Measurements from ENCODE around the gene TBX4.

Gene TBX4

DNA sequence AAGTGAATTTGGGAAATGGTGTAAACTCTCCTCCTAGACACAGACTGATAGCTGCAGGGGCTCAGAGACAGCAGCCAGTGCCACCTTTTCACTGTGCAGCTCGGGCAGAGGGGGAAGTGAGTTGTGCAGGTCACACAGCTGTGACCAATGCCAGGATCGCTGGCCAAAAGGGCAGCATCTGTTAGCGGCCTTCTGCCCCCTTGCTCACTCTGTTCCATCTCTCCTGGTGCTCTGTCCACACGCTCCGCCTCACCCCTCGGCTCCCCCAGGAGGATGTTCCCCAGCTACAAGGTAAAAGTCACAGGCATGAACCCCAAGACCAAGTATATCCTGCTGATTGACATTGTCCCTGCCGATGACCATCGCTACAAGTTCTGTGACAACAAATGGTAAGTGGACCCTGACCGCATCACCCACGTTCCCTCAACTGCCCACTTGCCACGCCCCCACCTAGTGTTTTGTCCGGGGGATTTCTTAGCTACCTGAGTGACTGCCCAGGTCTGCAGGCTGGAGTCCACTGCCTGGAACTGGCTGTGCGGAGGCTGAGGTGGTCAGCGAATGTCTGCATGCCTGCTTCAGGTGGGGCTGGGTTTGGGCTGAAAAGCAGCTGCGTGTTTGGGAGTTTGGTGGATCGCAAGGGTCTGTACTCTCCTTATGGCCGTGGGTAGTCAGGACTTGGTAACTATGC is 13.5 kb downstream of the TBX4 start:
- no peak for DNase-seq (ENCODE audit: low spot score)

DNA sequence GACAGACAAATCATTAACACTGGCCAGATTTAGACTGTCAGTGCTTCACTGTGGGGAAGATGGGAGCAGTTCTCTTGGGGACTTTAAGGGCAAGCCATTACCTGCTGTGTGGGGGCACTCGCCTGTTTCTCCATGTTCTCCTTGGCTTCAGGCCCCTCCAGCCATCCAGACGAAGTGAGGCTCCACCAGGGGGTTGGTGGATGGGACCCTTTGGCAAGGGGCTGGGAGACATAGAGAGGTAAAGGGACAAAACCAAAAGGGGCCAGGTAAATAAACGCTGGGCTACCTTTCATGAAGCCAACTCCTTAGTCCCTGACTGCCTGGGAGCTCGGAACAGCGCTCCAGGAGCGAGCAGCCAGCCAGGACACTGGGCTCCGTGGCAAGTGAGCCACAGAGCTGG is 14.0 kb downstream of the TBX4 start:
- no peak for DNase-seq (ENCODE audit: low spot score)

DNA sequence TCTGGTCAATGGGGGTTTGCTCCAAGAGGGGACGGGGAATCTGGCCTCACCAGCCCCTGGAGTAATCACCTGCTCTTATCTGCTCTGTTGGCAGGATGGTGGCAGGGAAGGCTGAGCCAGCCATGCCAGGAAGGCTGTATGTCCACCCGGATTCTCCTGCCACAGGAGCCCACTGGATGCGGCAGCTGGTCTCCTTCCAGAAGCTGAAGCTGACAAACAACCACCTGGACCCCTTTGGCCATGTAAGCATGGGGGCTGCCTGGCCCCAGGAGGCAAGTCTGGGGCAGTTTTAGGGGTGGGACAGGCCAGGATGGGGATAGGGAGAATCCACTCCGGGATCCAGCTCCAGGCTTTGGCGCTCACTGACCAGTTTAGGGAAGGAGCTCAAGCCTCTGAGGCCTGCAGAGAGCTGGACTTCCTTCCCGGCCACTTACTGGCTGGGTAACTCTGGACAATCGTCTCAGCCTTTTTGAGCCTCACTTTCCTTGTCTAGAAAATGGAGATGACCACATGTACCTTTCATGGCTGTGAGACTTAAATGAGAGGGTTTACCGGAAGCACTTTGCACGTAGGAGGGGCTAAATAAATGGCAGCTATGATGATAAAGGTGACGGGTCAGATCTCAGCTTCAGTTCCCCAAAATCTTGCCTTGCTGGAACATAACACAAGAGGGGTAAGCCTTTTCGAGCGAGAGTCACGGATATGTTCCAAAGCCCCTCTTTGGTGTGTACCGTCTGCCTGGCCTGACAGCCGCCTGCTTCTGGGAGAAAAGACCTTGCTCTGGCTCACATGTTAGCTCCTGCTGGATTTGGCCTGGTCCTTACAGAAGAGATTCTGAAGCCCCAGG is 15.4 kb downstream of the TBX4 start:
- DNase-seq (ENCODE audit: low spot score) = peak; percentile 95

DNA sequence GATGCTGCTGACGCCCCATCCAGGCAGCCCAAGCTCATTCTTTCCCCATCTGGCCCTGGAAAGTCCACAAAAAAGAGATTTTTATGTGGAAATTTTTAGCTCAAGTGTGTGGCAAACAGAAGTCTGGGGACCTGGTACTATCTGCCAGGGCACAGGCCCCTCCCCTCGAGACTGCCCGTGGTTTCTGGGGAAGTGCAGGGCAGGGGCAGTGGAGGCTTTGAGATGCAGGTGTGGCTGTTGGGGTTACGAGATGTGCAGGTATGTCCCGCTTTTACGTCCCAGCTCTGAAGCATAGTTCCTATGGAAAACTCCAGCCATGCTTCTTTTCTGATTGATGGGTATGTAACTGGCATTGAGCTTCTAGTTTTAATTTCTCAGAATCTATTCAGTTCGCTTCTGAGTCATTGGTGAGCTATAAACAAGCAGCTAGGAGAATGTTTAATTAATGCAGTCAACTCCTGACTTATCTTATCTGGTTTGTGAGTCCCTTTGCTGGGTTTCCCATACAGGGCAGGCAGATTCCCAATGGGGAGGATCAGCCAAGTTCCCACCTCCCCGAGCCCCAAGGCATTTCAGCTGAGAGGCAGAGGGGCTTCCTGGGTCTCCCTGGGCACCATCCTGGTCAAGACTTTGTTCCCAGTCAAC is 16.2 kb downstream of the TBX4 start:
- no peak for DNase-seq (ENCODE audit: low spot score)

DNA sequence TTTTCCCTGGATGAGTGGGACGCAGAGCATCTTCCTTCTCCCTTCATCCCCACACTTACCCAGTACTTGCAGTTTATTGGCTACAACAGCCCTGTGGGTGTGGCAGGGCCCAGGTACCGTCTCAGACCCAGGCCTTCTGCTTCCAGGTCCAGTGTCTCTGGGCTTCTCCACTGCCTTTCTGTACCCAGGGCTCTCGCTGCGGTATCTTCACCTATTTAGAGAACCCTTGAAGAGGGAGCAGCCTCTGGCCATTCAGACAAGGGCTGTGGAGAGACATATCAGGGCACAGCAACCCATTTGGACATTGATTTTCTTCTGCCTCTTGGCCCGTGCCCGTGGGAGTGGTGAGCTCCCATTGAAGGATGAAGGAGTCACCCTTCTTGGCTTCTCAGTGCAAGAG is 17.3 kb downstream of the TBX4 start:
- no peak for DNase-seq (ENCODE audit: low spot score)

DNA sequence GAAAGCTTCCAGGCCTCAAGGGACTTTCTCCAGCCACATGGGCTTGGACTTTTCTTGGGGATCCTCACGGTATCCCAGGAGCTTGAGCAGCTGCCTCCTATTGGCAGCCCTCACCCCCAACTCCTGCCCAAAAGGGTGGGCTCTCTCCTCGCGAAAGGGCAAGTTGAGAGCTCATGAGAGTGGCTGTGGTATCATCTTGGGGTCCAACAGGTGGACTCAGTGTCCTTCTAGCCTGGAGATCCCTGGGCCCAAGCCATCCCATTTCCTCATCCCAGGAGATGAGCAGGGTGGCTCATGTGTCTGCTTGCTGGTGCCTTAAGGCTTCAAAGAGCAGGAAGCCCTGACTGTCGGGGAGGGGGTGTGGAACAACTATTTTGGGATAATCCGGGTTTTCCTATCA is 17.7 kb downstream of the TBX4 start:
- no peak for DNase-seq (ENCODE audit: low spot score)

DNA sequence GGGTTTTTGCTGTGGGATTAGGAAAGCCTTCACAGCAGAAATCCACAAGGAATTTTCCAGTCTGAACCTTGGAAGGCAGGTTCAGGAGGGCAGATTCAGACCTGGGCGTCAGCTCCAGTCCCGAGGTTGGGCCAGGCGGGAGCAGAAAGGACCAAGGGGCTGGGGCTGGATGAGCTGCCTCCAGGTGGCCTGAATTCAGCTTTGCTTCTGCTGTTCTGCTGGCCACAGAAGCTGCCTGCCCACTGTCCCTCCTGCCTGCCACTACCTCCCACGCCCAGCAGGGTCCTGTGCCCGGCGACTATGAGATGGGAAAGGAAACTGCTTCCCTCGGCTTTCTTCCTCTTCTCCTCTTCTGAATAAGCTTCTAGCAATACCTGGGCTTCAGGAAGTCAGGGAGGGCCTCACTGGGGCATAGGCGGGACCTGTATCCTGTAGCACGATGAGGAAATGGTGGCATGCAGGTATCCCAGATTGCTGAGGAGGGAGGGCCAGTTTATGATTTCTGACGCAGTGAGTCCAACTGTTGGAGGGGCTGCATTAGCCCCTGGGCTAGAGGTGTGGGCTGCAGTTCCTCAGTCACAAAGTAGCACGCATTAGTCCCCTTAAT is 18.4 kb downstream of the TBX4 start:
- DNase-seq (ENCODE audit: low spot score) = peak; percentile 81

DNA sequence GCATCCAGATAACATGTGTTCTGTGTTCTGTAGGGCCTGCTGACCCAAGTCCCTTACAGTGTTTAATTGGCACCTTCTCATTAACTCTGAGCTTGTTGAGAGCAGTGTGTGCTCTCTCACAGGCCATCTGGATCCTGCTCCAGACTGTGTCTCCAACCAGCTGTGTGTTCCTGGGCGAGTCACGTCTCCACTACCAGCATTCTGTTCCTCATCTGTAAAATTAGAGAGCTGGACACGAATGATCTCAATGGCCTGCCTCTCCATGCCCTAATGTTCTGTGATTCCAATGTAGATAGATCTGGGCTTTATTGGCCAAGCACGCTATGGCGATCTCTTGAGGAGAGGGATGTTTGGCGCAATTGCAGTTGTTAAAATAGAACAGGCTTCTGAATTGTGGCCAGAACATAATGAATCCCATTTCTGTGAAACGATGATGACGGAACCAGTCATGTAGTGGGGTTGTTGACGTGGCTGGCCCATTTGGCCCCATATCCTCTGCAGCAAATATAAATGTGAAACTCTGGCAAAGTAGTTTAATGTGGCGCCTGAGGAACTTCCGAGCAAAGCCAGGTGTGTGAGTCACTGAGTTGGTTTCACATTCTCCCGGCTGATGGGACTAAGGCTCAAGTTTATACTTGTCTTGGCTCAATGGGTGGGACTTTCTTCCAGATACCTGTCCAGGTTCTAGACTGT is 22.2 kb downstream of the TBX4 start:
- DNase-seq (ENCODE audit: low spot score) = no peak

DNA sequence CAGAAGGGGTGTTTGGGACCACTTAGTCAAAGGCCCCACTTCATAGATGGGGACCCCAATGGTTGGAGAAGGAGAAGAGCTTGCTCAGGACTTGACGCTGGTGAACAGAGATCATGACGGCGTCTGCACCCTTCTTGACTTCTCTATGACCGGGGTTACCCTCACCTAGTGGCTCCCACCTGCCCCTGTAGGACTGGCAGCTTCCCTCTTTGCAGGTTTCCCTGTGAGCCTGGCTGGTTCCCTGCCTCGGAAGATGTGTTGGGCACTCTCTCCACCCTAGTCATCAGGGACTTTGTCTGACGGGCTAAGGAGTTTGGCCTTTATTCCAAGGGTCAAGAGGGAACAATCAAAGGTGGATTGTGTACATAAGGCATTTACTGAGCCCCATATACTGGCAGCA is 22.7 kb downstream of the TBX4 start:
- no peak for DNase-seq (ENCODE audit: low spot score)

DNA sequence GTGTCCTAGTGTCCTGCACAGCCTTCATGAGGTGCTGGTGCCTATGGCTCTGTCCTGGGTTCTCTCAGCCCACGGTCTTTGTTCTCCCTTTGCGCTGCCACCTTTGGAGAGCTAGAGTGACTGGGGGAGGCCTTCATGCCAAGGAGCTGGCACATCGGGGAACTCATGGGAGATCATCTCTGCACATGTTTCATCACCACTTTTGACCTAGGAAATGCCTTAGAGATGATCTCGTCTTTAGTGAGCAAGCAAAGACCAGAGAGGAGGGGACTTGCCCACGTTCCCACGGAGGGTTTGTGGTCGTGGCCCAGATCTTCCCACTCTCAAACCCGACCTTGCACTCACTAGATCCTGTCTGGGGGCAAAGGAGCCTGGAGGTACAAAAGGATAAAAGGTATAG is 23.5 kb downstream of the TBX4 start:
- DNase-seq (ENCODE audit: low spot score) = no peak

DNA sequence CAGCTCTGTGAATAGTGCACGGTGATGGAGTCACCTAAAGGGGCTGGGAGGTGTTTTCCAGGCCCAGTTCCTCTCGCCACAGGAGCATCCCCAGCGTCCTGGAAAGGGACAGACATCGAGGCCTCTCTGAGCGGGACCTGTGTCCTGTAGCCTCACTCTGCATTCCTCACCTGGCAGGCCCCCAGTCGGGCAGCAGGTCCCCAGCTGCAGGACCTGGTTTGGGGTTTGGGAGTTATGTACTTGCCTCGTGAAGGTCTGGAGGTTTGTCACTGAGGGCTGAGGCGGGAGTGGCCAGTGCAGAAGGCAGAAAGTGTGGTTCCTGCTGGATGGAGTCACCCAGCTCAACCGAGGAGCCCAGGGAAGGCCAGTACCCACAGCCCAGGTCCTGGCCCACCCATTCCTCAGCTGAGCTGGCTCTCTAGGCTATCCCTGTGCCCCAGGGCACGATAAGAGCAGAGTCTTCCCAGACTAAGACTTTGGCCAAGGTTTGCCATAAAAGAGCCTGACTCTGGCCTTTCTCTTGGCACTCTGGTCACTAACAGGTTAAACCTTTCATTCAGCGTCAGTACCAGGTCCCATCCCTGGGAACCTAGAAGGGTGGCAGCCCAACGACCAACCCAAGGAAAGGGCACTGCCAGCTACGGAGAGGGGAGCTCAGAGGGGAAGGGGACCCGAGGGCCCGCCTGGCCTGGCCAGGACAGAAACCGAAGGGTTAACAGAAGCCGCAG is 24.4 kb downstream of the TBX4 start:
- DNase-seq (ENCODE audit: low spot score) = no peak

DNA sequence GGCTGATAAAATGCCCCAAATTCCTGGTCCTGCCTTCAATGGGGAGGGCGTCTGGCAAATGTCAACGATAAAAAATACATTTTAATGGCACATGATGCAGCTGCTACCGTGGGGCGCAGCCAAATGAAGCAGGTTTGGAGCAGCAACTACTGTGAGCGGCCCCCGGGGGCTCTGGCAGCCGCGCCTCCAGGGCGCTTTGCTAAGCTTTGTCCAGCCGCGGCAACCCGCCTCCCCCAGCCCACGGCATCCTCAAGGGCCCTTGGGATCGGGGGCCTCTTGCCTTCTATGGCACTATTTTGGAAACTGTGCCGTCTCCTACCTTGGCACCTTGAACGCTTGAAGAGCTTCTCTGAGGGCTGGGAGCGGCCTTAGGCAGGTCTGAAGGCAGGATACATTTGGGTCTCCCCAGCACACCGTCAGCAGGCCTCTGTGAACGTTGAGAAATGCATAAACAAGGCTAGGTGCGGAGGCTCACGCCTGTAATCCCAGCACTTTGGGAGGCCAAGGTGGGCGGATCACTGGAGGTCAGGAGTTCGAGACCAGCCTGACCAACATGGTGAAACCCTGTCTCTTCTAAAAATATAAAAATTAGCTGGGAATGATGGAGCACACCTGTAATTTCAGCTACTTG is 25.1 kb downstream of the TBX4 start:
- no peak for DNase-seq (ENCODE audit: low spot score)

DNA sequence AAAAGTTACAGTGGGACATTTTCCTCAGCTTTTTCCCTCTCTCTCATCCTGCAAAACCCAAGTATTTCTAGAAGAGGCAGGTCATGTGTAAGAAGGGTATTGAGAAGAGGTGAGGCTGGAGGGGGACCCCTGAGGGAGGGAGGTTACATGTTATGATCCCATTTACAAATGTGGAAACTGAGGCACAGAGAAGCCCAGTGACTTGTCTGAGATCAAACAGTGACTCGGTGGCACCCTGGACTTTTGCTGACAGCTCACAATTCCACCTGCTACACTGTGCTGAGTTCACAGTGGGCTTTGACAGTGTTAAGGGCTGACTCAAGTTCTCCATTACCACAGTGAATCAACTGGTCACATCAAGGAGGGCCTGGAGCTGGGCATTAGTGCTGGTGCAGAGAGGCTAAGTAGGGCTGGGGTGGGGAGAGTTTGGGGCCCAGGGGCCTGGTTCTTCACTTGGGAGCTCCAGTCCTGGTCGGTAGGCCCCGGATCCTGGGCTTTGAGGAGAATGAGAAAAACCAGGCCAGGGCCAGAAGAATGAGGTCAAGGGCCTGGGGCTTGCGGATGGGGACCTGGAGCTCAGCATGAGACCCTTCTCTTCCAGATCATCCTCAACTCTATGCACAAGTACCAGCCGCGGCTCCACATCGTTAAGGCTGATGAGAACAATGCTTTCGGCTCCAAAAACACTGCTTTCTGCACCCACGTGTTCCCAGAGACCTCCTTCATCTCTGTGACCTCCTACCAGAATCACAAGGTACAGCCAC is 26.0 kb downstream of the TBX4 start:
- no peak for DNase-seq (ENCODE audit: low spot score)

DNA sequence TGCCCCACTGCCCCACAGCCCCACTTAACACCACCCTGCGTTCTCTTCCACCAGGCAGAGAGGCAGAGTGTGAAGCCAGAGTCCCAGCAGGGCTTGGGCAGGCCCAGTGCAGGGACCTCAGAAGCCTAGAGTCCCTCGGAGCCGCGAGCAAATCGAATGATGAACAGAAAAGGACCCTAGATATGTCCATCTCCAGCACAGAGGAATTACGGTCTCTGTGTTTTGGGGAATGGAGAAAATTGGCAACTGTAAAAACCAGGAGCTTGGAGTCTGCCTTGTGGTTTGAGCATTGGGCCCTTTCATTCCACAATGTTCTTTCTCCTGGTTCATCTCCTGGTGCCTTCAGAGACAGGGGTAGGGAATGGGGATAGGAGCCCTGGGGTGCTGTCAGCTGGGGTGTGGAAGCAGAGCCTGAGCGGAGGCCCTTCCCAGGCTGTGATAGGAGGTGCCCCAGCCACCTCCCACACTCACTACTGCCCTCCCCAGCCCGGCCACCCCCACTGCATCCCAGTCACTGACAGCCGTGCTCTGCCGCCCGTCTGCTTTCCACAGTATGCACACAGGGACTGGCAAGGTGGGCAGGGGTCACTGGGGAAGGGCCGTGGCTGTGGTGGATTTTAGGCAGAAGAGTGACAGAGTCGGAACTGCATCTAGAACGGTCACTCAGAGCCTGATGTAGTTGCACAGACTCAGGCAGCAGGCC is 26.7 kb downstream of the TBX4 start:
- no peak for DNase-seq (ENCODE audit: low spot score)

DNA sequence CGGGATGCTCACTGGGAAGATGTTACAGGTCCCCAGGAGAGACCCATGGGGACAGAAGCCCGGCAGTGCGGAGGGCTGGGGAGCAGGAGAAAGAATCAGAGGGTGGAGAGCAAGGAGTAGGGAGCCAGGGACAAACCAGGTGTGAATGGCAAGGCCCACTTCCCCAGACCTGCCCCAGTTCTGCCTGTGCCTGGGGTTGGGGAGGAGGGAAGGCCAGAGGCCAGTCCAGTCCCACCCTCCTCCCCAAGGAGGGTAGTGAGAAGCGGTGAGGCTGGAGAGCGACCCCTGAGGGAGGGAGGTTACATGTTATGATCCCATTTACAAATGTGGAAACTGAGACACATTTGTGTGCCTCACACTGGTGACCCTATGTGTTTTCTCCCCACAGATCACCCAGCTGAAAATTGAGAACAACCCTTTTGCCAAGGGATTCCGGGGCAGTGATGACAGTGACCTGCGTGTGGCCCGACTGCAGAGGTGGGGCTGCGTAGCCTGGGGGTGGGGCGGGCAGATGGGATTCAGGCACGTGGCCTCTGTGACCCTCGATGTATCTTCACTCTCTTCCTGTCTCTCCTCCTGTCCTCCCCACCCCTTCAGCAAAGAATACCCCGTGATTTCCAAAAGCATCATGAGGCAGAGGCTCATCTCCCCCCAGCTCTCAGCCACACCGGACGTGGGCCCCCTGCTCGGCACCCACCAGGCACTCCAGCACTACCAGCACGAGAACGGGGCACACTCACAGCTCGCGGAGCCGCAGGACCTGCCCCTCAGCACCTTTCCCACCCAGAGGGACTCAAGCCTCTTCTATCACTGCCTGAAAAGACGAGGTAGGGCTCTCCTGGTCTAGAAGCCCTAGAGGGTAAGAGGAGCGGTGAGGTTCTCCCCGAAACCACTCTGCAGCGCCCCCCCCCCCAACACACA is 27.5 kb downstream of the TBX4 start:
- no peak for DNase-seq (ENCODE audit: low spot score)

DNA sequence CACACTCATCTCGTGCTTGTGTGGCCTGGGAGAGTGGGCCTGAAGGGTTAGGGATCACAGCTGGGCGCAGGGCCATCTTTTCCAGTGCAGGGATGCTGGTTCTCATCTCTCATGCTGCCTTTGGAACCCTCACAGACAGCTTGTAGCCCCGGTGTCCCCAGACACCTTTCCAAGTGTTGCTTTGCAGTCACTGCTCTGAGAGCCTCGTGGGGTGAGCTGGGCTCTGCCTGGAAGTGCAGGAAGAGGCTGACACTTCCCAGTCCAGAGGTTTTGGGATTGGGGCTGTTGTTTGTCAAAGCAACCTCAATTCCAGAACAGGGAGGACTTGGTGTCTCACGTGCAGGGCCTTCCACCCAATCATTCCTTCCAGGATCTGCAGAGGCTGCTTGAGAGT is 28.2 kb downstream of the TBX4 start:
- DNase-seq (ENCODE audit: low spot score) = no peak

DNA sequence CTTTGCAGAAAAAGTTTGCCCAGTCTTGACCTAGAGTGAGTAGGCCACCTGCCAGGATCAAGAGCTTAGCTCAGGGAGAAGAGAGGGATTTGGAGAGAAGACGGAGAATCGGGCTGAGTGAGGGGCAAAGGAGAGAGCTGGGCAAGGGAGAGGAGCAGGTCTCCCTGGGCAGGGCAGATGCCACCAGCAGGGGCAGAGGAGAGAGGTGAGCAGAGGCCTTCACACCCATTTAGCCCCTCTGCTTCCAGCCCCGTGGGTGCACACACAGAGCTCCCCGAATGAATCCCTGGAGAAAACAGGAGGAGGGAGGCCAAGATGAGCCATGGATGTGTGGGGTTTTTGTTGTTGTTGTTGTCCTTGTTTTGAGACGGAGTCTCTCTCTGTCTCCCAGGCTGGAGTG is 29.2 kb downstream of the TBX4 start:
- no peak for DNase-seq (ENCODE audit: low spot score)

DNA sequence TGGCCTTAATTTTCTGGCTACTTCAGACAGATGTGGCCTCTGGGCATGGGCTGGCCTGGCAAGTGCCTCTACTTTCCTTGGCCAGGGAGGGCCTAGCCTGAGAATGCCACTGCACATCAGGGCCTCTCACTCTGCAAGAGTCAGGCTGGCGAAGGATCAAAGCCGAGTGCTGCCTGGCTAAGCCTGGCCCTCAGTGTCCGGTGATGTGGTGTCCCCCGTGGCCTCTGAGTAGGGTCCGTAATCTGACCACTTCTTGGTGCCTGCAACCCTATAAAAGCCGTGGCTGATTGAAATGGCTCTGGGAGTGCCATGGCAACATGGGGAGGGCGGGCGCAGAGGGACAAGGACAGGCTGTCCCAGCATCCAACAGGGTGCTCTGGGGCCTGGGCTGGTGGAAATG is 30.2 kb downstream of the TBX4 start:
- no peak for DNase-seq (ENCODE audit: low spot score)

DNA sequence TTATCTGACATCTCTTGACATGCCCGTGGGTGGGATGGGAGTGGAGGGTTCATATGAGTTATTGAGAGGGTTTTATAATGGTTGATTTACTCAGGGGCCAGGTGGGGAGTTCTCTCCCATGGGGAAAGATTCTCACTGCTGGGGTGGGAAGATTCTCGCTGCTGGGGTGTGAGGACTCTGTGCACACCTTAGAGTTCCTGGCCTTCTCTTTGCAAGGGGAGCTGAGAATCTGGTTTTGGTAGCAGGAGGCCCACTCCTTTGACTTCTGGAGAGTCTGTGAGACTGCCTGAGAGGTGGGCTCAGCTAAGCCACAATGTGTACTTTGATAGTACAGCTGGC is 31.5 kb downstream of the TBX4 start:
- no peak for DNase-seq (ENCODE audit: low spot score)
